Measurements from ENCODE around the gene GAN.

DNA sequence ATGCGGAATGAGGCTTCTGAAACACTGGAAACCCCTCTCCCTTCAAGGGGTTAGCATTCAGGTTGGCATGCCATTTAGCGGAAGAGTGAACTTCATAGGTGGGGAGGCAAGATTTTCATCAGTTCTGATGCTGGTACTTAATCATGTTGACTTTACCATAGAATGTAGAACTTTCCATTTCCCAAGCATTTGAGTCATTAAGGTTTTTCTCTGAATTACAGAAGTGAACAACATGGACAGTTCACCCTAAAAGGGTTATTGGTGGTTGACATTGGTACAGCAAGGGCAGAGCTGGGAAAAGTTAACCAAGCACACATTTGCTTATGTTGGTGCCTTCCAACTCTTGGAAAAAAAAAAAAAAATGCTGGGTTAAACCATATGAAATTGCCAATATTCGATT, 39.1 kb downstream of the GAN start:
- TF ChIP-seq, protein P1, sequence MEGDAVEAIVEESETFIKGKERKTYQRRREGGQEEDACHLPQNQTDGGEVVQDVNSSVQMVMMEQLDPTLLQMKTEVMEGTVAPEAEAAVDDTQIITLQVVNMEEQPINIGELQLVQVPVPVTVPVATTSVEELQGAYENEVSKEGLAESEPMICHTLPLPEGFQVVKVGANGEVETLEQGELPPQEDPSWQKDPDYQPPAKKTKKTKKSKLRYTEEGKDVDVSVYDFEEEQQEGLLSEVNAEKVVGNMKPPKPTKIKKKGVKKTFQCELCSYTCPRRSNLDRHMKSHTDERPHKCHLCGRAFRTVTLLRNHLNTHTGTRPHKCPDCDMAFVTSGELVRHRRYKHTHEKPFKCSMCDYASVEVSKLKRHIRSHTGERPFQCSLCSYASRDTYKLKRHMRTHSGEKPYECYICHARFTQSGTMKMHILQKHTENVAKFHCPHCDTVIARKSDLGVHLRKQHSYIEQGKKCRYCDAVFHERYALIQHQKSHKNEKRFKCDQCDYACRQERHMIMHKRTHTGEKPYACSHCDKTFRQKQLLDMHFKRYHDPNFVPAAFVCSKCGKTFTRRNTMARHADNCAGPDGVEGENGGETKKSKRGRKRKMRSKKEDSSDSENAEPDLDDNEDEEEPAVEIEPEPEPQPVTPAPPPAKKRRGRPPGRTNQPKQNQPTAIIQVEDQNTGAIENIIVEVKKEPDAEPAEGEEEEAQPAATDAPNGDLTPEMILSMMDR (IDR thresholded peaks at IDR 0.05; ENCODE audit: low read length), result no peak
- TF ChIP-seq EZH2 (optimal IDR thresholded peaks at IDR 0.05; ENCODE audit: low read depth, low read length), result no peak
- TF ChIP-seq EZH2phosphoT487 (IDR thresholded peaks at IDR 0.05; ENCODE audit: low read length), result no peak

Data from MM.1S (cell line).